GM19467 (cell line): ENCODE data around the gene MLX.
A peak's percentile ranks its signal among the peaks of the same experiment; 100 is the strongest.
"Not testable (repeated sequence)": the region's sequence is repeated elsewhere in the genome, so short reads cannot be mapped to it uniquely, and the experiment has no call there.

Experiments used
- ATAC-seq: cut with Tn5 transposase; IDR thresholded peaks from one replicate; pipeline ENCODE4 v1.9.1; 2021; ENCODE audit warnings: mild to moderate bottlenecking, moderate library complexity; ENCODE audit not compliant: unreplicated experiment

Gene MLX

DNA sequence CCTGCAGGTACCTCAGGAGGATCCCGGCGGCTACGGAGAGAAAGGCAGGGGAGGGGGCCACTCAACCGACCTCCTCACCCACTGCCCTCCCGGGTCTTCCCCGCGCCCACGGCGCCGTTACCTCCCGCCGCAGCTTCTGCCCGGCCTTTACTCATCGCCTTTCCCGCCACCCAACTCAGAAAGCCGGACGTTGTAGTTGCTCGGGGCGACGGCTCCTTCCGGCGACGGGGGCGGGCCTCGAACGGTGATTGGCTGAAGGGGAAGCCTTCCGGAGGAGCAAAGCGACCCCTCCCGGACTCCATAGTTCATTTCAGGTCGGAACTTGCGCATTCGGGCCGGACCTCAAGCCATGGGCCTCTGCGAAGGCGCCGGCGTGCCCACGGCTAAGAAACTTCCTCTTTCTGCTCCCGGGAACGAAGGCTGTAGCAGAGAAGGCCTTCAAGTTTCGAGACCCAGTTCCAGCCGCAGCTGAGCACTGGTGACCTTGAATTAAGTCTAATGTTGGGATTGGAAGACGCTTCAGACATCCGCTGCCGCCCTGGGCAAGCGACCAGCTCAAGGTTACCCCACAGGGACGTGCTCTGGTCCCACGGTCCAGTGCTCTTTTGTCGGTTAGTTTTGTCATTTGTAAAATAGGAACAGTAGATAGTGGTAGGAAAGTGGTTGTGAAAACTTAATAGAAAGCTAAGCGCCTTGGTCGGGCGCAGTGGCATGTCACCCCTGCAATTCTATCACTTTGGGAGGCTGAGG, 10.8 kb downstream of the MLX start, which contains the start of gene PSMC3IP:
TSS of gene PSMC3IP (minus strand) at position 198 of the 750 bp plus-strand sequence. CDS start at position 155, 43 bp downstream.
- ATAC-seq: peak; percentile 67

DNA sequence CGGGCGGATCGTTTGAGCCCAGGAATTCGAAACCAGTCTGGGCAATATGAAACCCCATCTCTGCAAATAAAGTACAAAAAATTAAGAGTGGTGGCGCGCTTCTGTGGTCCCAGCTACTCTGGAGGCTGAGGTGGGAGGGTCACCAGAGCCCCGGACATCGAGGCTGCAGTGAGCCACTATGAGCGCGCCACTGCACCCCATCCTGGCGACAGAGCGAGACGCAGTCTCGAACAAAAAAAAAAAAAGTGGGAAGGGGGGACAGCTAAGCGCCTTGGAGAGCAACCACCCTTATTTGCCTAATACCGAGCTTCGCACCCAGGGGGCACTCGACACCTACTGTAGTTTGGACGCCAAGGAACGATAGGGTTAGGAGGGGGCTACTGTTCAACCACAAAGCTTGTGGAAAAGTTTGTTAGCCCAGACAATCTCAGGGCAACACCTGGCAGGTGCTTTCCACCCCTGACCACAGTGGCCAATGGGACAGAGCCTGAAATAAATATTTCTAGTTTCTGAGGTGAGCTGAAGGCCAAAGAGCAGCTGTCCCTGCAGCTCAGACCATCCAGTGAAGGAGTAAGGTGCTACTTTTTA, 11.5 kb downstream of the MLX start:
- ATAC-seq: peak; percentile 42

DNA sequence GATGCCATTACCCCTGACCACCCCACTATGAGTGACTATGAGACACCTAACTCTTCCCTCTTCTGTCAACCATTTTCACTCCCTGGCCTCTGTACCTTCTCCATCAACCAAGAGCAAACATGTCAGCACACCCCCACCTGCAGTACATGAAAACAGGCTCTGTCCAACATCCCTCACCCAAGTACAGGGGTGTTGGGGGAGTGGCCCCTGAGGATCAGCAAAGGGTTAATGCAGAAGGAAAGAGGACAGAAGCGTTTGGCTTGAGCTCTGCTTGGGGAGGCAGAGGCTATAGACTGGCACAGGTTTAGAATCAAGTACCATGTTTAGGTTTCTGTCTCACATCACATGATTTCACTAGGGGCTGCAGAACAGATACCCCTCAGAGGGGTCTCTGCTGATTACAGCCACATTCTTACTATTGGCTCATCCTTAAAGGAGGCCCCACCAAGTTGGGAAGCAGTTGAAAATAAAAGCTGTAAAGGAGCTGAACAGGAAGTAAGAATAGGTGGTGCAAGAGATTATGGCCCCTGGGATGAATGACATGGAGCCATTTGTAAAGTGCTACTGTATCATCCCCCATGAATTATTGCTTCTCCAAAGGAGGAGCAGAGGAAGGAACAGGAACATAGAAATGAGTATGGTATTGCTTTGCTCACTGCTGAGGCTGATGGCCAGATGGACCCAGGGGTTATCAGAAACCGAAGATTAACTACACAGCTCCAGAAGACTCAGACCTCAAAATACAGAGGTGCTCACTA, 13.1 kb downstream of the MLX start:
- no peak for ATAC-seq

DNA sequence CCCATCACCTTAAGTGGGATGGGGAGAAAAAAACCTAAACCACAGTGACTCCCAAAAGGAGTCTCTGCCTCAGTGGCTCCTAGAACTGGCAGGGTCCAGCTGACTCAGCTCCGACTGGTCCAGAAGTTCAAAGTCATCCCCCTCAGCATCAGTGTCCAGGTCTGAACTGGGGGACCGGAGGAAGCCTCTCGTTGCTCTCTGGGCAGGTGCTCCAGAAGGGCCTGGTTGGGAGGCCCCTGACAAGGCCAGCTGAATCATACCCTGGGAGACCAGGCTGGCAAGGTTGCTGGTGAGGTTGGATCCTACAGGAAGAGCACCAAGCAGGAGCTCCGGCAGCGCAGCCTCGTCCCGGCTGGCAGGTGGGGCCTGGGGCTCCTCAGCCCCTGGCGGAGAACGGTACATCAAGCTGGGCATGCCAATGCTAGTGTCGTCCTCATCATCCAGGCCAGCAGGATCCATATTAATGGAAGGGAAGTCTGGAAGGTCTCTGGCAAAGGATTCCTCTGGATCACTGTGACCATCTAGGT, 14.9 kb downstream of the MLX start:
- no peak for ATAC-seq

DNA sequence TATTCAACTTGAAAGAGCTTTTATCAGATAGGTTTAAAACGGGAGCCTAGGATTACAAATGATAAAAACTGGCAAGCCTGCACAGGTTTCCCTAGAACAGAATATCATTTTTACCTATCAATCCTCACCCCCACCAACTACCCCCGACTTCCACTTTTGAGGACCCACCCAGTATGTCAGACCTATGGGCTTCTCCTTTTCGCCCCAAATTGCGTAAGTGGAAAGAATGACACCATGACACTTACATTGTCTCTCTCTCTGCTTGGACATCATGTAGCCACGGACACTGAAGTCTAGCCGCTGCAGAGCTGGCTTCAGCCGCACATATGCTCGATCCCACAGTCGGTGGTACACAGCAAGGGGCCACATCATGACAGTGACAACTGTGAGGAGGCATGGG, 18.0 kb downstream of the MLX start:
- no peak for ATAC-seq

DNA sequence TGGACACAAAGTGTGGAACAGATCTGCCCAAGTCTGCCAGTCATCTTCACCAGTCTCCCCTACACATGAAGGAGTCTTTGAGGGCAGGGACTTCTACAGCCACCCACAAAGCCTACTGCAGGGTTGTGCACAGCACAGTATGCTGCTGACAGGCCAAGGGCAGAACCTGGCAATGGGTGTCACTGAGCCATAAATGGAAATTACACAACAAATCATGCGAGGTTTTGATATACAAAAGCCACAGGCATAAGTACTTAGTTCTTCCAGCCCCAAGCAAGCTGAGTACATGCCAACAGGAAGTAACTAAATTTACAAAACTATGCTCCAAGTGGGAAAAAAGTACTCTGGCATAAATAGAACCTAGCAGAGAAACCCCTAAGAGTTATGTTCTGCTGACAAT, 18.5 kb downstream of the MLX start:
- no peak for ATAC-seq

DNA sequence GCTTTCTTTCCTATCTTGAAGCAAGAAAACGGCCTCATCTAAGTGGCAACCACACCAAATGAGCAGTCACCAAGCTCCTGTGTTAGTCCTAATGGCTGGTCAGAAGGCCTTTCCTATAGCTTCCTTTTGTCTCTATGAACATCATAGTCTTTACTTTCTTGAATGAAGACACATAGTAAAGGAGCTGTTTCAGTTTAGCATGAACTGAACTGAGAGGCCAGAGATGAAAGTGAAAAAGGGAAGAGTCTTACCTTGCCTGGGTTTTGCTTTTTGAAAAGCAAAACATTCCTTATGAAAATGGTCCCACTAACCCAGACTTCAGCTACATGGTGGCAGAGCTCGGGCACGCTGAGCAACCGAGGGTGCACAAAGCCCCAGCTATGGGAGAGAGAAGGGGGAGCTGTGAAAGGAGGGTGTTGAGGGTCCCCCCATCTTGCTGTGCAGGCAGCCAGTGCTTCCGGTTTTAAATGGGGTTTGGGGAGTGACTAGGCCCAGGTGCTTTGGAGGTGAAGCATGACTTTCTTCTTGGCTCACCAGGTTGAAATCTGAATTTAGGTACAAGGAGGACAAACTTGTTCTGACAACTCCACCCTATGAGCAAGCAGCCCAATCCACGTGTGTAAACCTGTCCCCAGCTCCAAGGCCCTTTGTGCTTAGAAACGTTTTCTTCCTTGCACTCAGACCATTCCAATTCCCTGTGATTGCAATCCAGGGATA, 19.8 kb downstream of the MLX start:
- no peak for ATAC-seq

DNA sequence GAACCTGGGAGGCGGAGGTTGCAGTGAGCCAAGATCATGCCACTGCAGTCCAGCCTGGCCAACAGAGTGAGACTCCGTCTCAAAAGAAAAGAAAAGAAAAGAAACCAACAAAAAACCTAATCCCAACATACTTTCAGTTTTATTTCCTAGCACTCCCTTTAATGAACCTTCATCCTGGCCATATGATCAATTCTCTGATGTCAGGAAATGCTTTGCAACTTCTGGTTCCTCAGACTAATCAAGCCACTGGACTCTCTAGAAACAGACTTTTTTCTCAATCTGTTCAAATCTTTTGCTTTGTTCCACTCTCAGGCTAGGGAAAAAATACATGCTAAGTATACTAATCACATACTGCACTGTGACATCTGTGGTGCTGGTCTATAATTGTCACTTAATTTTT, 24.0 kb downstream of the MLX start:
- ATAC-seq: no peak

DNA sequence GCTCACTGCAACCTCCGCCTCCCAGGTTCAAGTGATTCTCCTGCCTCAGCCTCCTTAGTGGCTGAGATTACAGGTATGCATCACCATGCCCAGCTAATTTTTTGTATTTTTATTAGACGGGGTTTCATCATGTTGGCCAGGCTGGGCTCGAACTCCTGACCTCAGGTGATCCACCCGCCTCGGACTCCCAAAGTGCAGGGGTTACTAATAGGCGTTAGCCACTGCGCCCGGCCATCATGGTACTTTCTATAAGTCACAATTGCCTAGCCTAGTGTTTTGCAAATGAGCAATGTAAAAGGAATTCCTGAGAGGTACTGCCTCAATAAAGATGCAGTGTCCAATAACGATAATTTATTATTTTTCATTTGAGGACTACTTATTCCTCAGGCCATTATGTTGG, 24.5 kb downstream of the MLX start:
- ATAC-seq: no peak

DNA sequence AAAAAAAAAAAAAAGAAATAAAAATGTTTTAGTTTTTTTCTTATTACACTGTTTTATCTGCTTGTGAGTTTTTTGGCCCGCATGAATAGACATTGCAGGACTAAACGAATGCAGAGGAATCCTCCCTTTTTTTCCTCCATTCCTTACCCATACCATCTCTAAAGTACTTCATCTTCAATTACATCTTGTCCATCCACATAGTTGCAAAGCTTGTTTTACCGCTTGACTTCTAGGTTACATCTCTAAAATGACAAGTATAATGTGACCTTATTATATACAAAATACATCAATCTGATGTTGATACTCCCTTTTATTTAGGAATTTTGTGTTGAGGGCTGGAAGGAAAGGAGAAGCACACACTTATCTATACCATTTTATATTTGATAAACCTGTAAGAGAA, 29.5 kb downstream of the MLX start:
- ATAC-seq: no peak

DNA sequence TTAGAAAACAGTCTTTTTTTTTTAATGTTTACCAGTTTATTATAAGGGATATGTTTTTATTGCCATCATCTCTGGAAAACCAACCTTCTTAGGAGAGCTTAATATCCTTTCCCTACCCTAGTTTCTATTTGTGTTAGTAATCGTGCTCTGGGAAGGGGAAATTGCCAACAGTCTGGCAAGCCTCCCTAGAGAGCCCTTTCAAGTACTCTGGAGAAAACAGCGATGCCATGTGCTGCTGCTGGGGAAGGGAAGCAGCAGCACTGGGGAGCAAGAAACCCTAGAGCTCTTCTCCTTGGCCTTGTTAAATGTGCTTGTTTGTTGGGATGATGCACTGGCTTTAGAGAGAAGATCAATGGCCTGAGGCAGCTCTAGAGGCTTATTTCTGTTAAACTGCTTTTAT, 32.0 kb downstream of the MLX start:
- ATAC-seq: no peak

DNA sequence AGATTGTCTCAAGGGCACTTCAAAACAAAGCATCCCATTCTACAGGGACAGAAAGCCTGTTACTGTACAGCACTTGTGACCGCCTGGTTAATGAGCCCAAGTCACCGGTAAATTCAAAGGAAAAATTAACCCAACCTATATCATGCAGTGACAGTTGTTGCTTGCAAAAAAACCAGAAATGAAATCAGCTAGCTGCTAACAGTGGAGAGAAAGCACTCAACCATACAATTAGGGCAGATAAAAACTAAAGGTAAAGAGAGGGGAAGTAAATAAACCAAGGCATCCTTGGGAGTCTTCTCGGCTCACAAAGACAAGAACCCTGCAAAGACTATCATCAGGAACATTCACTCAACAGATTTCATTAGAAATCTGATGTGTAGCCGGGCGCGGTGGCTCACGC, 36.4 kb downstream of the MLX start:
- ATAC-seq: no peak

DNA sequence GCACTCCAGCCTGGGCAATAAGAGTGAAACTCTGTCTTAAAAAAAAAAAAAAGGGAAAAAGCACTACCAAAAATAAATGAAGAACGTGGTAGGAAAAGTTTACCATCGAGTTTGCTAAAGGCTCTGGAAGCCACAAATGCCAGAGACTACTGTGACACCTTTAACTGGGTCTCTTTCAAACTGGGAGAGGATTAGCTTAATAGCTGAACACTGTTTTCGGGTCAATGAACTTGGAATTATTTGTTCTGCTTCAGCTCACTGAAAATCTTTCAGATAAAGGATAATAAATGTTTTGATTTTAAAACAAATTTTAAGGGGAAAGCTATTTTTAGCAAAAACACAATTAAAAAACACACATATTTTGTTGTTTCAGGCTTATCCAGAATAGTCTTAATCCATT, 40.9 kb downstream of the MLX start:
- ATAC-seq: no peak

DNA sequence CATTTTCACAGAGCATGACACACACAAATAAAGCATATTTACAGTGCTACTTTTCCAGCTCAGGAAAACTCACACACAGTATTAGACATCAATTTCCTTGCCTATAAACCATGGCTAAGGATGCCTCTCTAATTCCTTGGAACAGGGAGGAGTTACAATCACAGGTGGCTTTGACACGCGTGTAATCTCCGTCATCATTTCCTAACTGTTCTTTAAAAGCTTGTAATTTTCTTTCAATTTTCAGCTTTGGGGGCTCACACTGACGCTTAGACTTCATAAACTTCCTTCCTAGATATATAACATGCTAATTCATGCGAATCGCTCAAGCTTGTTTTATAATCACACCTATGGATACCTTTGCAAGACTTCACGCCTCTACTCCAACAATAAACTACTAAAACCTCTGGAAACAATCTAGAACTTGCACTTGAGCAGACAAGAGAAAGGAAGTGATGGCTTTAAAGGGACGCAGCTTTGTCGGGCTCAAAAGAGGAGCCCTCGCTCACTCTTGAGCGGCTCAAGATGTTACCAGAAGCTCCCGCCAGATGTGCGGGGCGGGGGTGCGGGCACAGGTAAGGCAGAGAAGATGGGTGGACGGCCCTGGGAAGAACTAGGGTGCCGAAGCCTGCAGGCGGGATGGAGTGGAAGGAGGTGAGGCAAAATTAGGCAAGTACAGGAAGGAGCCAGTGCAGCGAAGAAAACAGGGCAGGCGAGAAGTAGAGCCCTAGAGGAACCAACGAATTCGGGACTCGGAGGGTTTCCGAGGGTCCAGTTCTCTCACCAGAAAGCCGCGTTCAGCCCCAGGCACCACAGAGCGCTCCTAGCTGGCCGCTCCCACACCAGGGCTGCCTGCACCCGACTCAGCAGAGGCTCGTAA, 41.6 kb downstream of the MLX start:
- ATAC-seq: peak; percentile 28

DNA sequence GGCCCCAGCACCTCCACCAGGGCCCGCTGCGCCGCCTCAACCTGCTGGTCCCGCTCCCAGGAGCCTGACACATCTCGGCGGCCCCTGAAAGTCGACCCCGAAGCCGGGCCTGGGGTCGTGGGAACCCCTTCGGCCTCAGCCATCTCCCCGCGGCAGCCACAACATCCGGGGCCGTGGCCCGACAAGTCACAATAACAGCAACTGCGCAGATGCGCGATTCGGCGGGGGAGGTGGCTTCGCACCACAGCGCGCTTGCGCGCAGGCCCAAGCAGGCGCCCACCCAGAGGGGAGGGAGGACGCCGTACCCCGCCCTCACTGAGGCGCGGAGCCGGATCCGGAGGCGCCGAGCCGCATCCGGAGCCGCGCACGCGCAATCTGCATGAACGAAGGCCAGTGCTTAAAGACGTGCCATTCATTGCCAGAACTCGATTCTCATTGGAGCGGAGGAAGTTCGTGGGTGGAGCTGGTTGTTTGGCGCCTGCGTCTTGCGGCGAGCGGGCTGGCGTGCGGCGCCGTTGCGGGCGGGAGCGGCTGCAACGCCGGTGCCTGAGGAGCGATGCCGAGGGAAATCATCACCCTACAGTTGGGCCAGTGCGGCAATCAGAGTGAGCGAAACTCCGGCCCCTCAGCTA, 42.4 kb downstream of the MLX start, which contains the start of the genes RETREG3 and TUBG1:
TSS of gene RETREG3 (minus strand) at position 193 of the 632 bp plus-strand sequence. CDS start at position 143, 50 bp downstream.
TSS of gene TUBG1 (plus strand) at position 502 of the 632 bp plus-strand sequence. CDS start at position 557, 55 bp downstream.
- ATAC-seq: peak; percentile 86

DNA sequence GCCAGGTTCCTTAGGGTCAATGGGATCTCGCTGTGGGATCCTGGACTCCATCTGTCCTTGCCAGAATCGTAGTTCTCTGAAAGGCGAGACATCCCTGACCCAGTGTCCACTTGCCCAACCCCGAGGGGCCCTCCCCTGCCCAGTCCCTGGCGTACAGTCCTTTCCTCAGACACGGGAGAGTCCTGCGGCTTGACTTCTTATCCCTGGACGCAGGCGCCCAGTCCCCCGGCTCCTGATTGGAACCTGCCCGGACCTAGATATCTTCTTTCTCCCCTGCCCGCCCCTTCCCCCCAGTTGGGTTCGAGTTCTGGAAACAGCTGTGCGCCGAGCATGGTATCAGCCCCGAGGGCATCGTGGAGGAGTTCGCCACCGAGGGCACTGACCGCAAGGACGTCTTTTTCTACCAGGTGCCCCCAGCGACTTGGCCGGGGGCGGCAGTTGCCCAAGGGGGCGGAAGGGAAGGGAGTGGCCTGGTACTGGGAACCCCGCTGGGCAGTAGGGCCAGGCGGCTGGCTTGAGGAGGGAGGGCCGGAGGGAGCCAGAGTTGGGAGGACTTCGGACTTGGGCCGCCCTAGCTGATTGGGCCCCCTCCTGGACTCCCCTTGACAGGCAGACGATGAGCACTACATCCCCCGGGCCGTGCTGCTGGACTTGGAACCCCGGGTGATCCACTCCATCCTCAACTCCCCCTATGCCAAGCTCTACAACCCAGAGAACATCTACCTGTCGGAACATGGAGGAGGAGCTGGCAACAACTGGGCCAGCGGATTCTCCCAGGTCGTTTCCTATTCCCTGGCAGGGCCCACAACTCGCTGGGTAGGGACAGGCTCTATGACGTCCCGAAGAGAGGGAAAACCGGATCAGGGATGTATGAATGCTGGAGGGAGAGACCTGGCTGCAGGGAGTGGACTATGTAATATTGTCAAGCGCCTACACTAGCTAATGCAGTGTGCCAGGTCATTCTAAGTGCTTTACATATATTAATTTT, 43.2 kb downstream of the MLX start:
- ATAC-seq: not testable (repeated sequence)

DNA sequence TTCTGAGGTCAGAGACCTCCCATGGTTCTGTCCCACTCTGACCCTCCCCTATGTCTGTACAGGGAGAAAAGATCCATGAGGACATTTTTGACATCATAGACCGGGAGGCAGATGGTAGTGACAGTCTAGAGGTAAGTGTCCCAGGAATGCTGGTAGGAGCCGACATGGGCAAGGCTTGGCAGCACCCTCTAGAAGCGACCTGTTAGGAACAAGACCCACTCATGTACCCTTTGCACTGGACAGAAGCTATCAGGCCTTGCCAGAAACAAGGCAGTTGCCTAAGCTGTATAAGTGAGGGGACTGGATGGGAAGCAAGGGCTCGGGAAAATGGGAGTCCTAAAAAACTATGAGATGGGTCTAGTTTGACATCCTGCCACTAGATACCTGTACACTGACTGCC, 45.1 kb downstream of the MLX start:
- no peak for ATAC-seq

DNA sequence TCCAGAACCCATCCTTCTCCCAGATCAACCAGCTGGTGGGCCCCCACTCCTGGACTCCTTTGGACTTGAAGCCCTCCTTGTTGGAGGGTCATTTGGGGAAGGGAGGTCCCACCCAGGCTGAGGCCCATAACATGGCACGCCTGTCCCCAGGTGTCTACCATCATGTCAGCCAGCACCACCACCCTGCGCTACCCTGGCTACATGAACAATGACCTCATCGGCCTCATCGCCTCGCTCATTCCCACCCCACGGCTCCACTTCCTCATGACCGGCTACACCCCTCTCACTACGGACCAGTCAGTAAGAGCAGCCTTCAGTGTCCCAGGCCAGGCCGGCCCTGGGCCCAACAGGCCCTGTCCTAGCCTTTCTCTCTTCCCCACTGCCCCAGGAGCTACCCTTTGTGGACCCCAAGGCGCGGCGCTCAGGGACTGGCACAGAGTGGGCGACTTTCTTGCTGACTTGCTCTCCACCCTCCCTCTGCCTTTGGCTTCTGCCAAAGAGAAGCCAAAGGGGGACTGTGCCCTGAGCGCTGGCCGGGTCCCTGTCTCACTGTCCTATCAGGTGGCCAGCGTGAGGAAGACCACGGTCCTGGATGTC, 46.9 kb downstream of the MLX start:
- ATAC-seq: no peak
